Urothelium cell line (cell line): ENCODE data around the gene ZBED6.

Experiments
- DNase-seq: peaks from one replicate; pipeline ENCODE4 v3.0.0; 2011; ENCODE audit warnings: low spot score, mixed read lengths
- FAIRE-seq: peaks from 2 replicates; lab custom pipeline; 2011; peaks lifted over from hg19 to GRCh38; lab: Jason Lieb, UNC

The ZBED6 gene

DNA sequence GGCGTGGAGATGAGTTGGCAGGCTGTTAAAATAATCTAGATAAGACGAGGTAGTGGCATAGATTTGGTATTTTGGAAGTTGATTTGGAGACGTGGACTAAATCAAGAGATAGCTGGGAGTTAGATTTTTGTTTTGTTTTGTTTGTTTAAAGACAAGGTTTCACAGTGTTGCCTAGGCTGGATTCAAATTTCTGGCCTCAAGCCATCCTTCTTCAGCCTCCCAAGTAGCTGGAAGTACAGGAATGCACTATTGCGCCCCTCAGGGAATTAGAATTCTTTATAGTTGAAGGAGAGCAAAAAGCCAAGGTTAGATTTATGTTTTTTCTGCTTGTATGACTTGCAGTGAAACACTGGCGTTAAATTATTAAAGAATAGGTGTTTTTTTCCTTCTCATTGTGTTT lies 43.7 kb downstream of the ZBED6 start:
- no peak for DNase-seq

GRCh38 chr1:203840208-203840808 lies 44.9 kb downstream of the ZBED6 start:
- no peak for DNase-seq
- no peak for FAIRE-seq

More for the DNA sequence above, 43.7 kb downstream of the ZBED6 start:
- FAIRE-seq, result no peak

DNA sequence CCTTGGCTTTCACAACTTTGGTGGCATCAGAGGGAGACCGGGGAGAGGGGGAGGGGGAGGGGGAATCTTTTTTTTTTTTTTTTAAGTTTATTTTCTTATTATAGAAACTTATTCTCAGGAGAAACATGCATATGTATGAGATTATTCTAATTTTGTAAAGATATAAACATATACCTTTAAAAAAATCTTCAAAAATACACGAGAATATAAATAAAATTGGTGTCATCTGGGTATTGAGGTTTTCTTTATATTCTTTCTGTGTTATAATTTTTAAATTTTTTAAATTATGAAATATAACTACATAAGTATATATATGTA lies 47.1 kb downstream of the ZBED6 start:
- no peak for DNase-seq
- FAIRE-seq, result no peak

DNA sequence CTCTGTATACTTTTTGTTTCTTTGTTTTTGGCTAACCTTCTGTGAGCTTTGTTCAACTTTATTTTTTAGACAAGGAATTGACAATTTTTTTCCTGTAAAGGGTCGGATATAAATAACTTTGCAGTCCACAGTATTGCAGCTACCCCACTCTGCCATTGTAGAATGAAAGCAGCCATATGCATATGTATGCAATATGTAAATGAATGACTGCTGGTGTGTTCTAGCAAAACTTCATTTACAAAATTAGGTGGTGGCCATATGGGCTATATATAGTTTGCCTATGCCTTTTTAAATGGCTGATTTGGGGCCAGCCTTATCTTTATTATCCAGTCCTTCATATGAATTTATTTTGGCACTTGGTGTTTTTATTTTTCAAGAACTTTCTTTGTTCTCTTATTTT lies 48.0 kb downstream of the ZBED6 start:
- no peak for FAIRE-seq
- DNase-seq, result no peak
